ENCODE measurements around the gene DNAL4.
A peak's percentile ranks its signal among the peaks of the same experiment; 100 is the strongest.
"Not testable (repeated sequence)": the region's sequence is repeated elsewhere in the genome, so short reads cannot be mapped to it uniquely, and the experiment has no call there.

The DNAL4 gene

DNA sequence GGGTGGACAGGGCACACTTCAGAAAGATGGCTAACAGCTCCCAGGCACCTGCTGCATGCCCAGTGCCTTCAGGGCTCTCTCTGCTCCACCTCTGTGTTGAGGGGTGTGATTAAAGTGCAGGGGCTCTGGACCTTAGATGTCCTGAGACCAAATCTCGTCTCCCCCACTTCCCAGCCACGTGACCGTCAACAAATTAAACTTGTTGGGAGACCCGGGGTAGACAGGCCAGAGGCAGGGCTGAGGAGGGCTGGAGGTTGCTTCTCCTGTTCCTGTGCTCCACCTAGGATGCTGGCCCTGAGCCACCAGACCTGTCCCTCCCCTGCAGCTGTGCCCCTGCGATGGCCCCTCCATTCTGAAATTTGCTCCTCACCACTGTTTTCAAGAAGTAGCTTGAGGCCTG is 32.9 kb upstream of the DNAL4 start:
- DNase-seq: no peak

- no peak for DNase-seq
Observed at GRCh38 chr22:38826386-38826785, 32.4 kb upstream of the DNAL4 start.

GRCh38 chr22:38824585-38824984 is 30.6 kb upstream of the DNAL4 start:
- no peak for DNase-seq

DNA sequence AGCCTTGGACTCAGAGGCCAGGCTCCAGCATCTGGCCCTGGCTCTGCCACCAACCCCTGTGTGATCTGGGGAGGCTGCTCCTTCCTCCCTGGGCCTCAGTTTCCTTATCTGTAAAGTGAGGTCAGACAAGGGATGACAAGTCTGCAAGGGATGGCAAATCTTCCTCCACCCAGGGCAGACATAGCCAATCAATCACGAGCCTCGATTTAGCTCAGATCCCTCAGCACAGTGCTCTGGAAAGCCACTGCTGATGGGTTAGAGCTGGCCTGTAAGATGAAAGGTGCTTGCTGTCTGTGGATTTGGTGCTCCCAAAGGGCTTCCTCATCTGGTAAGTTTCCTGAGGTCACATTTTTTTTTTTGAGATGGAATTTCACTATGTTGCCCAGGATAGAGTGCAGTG is 29.7 kb upstream of the DNAL4 start:
- no peak for DNase-seq

- no peak for DNase-seq
Observed at GRCh38 chr22:38823076-38823475, 29.1 kb upstream of the DNAL4 start.

DNA sequence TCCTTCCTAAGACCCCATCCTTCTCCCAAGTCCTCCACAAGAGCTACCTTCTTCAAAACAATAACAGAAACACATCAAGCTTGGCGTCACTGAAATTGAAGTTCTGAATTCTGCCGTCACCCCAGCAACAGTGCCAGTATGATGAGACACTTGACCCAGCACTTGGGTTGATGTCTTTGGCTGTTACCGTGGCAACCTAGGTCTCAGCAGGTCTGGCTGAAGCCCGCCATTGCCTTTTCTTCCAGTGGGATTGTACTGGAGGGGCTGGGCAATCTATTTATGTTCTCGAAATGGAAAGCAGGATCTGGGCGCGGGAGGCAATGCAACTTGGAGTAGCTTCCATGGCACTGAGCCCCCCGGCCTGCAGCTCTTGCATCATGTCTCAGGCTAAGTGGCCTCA is 26.1 kb upstream of the DNAL4 start:
- DNase-seq: no peak

GRCh38 chr22:38819387-38819940 is 25.5 kb upstream of the DNAL4 start:
- no peak for DNase-seq

DNA sequence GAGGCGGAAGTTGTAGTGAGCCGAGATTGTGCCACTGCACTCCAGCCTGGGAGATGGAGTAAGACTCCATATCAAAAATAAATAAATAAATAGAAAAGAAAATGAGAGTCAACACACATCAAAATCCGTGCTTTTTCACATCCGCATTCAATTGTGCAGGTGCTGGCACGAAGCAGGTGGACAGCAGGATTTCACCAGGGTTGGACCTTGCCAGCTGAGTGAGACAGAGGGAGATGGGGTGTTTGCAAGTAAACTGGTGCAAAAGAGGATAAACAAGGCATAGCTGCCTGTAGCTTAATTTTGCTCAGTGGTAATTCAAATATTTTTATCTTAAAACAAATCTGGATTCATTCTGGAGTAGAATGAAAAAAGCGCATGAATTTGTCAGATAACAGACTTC is 23.3 kb upstream of the DNAL4 start:
- DNase-seq: no peak

DNA sequence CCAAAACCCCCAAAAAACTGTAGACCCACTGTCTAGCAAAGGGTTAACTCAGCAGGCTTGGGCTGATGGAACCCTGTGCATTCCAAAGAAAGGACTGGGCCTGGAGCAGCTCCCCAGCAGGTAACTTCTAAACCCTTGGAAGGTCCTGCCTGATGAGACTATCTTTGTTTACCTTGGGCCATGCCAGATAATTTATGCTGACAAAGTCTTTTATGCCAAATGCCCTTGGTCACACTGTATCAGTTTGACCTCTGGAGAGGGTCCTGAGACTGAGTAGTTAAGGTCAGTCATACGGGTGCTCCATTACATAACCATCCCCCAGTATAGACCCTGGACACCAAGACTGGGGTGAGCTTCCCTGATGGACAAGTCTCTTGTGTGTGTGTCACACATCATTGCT is 21.9 kb upstream of the DNAL4 start:
- no peak for DNase-seq

- no peak for DNase-seq
Observed at GRCh38 chr22:38811241-38811640, 17.3 kb upstream of the DNAL4 start.

- DNase-seq: not testable (repeated sequence)
Observed at GRCh38 chr22:38805041-38805593, 11.2 kb upstream of the DNAL4 start.

DNA sequence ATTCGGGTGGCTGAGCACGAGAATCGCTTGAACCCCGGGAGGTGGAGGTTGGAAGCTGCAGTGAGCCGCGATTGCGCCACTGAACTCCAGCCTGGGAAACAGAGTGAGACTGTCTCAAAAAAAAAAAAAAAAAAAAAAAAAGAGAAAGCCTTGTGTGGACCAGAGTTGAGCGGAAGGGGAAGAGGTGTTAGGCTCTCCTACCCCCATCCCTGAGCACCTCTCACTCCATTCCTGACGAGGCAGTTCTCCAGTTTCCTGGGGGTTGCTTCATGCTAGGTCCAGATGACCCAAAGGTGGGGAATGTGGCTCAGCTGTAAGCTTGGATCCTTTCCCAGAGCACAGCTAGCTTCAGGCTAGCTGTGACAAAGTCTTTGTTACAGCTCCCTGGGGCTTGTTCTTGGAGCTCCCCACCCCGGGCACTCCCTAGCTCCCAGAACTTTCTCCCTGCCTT is 8.8 kb upstream of the DNAL4 start:
- DNase-seq: no peak

GRCh38 chr22:38799265-38800002 is 5.5 kb upstream of the DNAL4 start:
- DNase-seq: no peak

DNA sequence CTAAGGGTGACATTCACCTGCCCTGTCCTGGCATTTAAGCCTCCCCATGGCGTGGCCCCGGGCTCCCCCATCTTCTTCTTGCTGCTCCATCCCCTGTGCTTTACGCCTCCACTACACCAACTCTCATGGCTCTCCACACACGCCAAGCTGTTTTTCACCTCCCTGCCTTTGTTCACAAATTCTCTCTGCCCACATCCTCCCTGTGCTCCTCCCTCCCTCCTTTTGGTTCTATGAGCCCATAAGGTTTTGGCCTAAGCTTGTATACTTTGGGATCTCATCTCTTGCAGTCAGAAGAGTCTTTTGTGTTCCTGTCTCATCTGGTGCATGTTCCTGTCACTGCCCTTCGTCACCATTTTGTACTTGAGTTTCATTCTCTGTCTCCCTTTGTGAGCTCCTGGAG is 4.6 kb upstream of the DNAL4 start:
- no peak for DNase-seq

DNA sequence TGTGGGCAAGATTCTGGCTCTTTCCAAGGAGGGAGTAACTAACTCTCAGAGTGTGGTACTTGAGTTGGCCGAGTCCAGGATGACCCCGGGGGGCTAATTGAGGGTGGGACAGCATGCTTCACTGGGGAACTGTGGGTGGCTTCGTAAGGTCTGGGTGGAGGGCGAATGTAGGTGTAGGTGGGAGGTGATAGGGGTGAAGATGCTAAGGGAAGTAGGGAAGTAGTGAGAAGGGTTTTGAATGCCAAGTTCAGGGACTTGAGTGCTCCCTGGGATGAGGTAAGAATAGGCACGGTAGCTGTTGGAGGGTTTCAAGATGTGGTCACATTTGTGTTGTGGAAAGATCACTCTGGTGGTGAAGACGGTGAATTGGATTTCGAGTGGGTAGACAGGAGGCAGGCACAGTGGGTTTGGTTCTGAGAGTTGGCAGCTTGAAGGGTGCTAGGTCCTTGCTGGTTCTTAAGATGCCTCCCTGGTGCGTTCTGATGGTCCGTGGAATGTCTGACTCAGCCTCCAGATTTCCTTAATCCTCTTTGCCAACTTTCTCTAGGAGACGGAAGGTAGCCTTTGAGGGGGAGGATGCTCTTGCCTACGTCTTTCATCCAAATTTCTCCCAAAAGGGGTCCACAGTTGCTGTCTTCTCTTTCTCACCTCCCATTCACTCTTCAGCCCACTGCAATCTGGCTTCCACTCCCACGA is 2.5 kb upstream of the DNAL4 start:
- no peak for DNase-seq

DNA sequence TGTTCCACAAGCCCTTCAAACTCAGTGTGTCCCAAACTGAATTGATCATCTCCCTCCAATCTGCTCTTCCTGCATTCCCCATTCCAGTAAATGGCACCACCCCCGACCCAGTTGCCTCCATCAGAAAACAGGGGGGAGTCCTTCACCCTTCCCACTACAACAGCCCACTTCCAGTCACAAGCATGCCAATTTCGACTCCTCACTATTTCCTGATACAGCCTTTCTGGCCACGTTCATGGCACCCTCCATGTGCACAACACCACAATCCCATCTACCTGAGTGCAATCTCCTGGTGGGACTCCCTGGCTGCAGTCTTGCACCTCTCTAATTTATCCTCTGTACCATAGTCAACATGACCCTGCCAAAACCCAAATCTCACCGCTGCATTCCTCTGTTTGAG is 1.6 kb upstream of the DNAL4 start:
- no peak for DNase-seq

GRCh38 chr22:38793317-38793716 is 626 bp downstream of the DNAL4 start:
- DNase-seq: no peak

GRCh38 chr22:38792833-38793232 is 1.1 kb downstream of the DNAL4 start:
- DNase-seq: peak; percentile 34

DNA sequence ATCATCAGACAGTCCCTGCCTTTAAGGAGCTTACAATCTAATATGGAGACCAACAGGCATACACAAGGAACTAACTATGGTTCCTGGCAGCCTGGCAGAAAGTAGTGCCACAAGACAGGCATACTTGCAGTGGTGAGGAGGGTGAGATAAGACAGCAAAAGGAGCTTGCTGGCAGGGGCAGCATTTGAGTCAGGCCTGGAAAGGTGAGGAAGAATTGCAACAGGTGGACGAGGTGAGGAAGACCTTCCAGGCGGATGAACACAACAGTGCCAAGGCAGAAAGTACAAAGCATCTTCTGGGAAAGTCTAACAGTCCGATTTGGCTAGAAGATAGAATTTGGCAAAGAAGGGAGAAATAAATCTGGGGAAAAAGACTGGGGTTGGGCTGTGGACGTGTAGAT is 4.3 kb downstream of the DNAL4 start:
- no peak for DNase-seq

GRCh38 chr22:38788846-38789245 is 5.1 kb downstream of the DNAL4 start:
- no peak for DNase-seq

DNA sequence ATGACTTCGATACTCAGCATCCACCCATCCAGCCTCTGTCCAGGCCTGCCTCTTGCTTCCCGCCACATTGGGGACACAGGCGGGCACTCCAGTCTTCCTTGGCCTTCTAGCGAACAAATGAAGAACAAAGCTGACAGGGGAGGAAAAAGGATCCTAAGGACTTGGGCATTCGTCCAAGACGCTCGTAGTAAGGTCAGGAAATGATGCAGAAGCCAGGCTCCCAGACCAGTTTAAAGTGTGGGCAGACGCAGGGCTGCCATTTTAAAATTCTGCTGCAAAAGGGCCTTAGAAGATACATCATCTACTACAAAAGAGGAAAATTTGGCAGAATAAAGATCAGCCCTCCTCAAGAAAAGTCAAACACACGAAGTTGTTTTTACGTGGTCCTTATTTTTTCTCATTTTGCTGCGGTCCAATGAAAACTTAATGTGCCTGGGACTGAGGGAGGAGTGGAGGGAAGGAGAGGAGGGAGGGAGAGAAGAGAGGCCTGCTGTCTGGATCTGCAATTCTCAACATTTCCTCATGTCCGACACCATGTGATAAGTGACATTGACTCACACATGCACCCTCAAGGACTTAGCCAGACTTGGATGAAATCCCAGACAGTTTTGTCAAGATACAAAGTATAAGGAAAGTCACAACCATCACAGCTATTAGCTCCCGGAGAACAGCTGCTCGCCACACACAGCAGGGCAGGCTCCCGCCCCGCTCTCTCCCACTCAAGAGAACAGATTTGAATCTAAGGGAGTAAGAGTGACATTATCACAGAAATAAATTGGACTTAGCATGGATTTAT is 5.7 kb downstream of the DNAL4 start:
- DNase-seq: no peak

- DNase-seq: no peak
Observed at GRCh38 chr22:38786631-38787030, 7.3 kb downstream of the DNAL4 start.

GRCh38 chr22:38784856-38785255 is 9.1 kb downstream of the DNAL4 start:
- no peak for DNase-seq

All from CD4-positive, alpha-beta T cell treated with Interleukin-4 for 4 hours (primary cell).